ENCODE data around the gene AMOTL2.

- no peak for TF ChIP-seq CTCF (conservative IDR thresholded peaks at IDR 0.05 in 1 of 2, IDR thresholded peaks at IDR 0.05 in 1 of 2; ENCODE audit: extremely low read depth in 1 of 2, insufficient read depth in 1 of 2, low read depth in 1 of 2, low read length in 2 of 2)
- no peak for TF ChIP-seq EZH2 (IDR thresholded peaks at IDR 0.05; ENCODE audit: borderline replicate concordance, low read length)
Observed at GRCh38 chr3:134348524-134348923, 25.7 kb downstream of the AMOTL2 start.
